Epithelial cell of proximal tubule (primary cell): ENCODE results near the gene CROCC. TPM values are rescaled to one million over a fixed set of nuclear protein-coding genes. Genes with fewer than 3 reads are reported as not detected.
A peak's percentile ranks its signal among the peaks of the same experiment; 100 is the strongest.
"Not testable (repeated sequence)": the region's sequence is repeated elsewhere in the genome, so short reads cannot be mapped to it uniquely, and the experiment has no call there.

Experiments
- DNase-seq: peaks from one replicate; pipeline ENCODE4 v3.0.0-alpha.2; 2011; ENCODE audit warnings: low read depth
- H3K4me3 ChIP-seq: 2 replicates; pipeline ENCODE4 v1.5.1; 2011; ENCODE audit warnings: low read depth, mild to moderate bottlenecking, low read length
- total RNA-seq: library from RNA; depleted of rRNA; stranded (reverse); fragments of >200 nt; gene quantifications from 2 replicates; pipeline ENCODE4 v1.2.3, GENCODE V29; 2015
- TF ChIP-seq, protein P1 (sequence below): conservative IDR thresholded peaks from 2 replicates; pipeline ENCODE4 v1.5.1; 2012; ENCODE audit warnings: low read depth, mild to moderate bottlenecking, low read length

CROCC gene
- total RNA-seq, 1 donor from 2014 or later, result 17.7 TPM

DNA sequence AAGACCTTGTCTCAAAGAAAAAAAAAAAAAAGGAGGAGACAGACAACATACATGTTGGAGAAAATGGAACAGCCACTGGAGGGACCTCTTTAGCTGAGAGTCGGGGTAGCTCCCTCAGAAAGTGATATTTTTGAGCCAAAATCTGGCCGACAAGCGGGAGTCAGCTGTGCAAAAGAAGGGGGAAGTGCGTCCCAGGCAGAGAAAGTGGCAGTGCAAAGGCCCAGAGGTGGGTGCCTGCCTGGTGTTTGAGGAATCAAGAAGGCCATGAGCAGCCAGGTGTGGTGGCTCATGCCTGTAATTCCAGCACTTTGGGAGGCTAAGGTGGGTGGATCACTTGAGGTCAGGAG, 6.1 kb upstream of the CROCC start:
- H3K4me3 ChIP-seq, result no peak overlapping the region
- DNase-seq, result no peak
- TF ChIP-seq, protein P1, sequence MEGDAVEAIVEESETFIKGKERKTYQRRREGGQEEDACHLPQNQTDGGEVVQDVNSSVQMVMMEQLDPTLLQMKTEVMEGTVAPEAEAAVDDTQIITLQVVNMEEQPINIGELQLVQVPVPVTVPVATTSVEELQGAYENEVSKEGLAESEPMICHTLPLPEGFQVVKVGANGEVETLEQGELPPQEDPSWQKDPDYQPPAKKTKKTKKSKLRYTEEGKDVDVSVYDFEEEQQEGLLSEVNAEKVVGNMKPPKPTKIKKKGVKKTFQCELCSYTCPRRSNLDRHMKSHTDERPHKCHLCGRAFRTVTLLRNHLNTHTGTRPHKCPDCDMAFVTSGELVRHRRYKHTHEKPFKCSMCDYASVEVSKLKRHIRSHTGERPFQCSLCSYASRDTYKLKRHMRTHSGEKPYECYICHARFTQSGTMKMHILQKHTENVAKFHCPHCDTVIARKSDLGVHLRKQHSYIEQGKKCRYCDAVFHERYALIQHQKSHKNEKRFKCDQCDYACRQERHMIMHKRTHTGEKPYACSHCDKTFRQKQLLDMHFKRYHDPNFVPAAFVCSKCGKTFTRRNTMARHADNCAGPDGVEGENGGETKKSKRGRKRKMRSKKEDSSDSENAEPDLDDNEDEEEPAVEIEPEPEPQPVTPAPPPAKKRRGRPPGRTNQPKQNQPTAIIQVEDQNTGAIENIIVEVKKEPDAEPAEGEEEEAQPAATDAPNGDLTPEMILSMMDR, result peak; percentile 33

DNA sequence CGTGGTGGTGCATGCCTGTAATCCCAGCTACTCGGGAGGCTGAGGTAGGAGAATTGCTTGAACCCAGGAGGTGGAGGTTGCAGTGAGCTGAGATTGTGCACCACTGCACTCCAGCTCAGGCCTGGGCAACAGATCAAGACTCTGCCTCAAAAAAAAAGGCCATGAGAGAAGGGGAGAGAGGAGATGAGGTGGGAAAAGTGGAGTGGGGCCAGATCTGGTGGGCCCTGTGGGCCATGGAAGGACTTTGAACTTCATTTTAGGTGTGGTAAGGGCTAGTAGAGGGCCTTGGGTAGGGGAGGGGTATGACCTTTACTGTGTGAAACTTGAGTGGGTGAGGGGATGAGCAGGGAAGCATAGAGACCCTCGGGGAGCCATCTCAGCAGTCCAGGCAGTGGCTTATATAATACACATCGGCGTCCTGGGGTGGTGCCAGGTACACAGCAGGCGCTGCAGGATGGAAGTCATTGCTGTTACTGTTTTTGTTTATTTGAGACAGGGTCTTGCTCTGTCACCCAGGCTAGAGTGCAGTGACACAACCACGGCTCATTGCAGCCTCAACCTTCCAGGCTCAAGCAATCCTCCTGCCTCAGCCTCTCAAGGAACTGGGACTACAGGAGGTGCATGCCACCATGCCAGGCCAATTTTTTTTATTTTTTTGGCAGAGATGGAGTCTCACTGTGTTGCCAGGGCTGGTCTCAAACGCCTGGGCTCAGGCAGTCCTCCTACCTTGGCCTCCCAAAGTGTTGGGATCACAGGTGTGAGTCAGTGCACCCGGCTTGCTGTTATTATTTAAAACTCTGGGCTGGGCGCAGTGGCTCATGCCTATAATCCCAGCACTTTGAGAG, 5.5 kb upstream of the CROCC start:
- DNase-seq, H3K4me3 ChIP-seq: not testable (repeated sequence)

DNA sequence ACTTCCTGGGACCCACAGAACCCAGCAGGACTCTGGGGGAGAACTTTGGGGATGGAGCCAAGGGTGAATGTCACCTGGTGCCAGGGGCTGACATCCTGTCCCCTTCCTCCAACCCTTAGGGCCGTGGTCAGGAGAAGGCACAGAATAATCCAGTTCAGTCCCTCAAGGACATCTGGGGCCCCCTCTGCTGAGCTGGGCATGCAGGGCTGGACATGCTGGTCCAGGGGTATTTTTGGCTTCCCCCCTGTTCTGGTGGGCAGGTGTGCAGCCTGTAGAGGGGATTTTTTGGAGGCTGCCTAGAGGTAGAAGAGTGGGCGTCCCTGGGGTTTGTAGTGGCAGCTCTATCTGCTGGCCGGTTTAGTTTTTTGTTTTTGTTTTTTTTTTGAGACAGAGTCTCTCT, 3.4 kb upstream of the CROCC start:
- no peak overlapping the region for H3K4me3 ChIP-seq
- no peak for DNase-seq
- TF ChIP-seq, protein P1, result no peak

DNA sequence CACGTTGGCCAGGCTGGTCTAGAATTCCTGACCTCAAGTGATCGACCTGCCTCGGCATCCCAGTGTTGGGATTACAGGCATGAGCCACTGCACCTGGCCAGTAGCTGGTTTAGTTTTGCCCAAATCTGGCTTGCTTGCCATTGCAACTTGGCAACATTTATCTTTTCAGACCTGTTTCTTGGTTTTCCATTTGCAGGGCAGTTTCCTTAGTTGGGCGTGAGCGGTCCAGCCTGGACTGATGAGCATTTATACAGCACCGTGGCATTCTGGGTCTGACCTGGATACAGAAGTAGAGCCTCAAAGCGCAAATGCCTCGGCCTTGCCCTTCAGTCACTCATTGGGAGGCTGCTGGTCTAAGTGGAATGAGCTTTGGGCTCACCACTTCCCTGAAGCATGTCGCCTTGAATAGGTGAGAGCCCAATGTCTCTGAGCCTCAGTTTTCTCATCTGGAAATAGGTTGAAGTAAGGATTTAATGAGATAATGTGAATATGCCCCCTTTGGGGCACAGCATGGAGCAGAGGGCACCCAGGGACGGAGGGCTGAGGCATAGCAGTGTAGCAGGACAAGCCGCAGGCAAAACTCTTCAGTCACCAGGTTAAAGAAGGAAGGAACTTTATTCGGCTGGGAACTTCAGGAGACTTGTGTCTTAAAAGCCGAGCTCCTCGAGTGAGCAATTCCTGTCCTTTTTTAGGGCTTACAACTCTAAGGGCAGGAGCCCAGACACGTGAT, 2.6 kb upstream of the CROCC start:
- not testable (repeated sequence) for H3K4me3 ChIP-seq, DNase-seq

DNA sequence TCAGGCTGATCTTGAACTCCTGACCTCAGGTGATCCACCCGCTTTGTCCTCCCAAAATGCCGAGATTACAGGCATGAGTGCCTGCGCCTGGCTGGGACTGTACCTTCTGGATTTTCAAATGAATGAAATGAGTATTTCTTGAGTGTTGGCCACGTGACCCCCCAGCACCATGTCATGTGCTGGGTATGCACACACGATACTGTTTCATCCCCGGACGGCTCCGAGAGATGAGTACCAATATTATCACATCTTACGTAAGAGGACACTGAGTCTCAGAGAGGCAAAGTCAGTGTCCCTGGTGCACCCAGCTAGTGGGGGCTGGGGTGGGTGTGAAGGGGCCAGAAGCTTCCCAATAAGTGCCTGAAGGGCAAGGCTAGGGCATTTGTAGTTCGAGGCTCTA, 780 bp upstream of the CROCC start:
- DNase-seq, result no peak
- TF ChIP-seq, protein P1, result no peak
- no peak overlapping the region for H3K4me3 ChIP-seq

DNA sequence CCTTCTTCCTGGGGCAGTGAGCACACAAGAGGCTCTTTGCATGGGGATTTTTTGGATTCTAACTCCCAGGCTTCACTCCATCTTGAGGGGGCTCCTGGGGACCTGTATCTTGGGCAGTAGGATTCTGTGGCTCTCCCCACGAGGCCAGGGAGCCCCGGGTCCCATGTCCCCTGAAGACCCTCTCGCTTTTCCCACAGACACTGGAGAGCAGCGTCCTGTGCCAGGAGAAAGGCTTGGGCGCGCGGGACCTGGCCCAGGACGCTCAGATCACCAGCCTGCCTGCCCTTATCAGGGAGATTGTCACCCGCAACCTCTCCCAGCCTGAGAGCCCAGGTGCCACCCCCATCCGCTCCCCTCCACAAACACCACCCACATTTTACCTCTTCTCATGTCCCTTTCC, 735 bp downstream of the CROCC start:
- H3K4me3 ChIP-seq, result no peak overlapping the region
- TF ChIP-seq, protein P1, result no peak
- DNase-seq, result no peak

DNA sequence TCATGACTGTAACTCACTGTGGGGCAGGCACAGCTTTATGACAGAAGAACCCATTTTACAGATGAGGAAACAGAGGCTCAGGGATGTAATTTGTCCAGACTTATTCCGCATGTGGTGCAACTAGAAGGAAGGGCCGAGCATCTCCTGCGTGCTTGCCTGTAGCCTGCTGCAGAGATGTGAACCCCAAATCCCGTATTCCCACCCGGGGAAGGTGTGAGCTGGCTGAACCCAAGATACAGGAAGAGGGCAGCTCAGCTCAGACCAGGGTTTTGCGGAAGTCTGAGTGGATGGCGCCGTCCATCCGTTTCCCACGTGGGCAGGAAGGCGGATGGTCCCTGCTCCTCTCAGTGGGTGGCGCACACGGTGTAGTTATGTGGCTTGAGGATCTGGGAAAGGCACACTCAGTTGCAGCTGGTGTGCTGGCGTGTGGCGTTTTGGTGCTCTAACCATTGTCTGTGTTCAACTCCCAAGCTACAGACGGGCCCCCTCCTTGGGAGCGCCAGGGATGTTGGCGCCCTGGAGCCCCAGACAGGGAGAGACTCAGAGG, 1.2 kb downstream of the CROCC start:
- H3K4me3 ChIP-seq, result no peak overlapping the region
- TF ChIP-seq, protein P1, result no peak
- no peak for DNase-seq
